ENCODE measurements around the gene DLG1. TPM values are rescaled to one million over a fixed set of nuclear protein-coding genes. Genes with fewer than 3 reads are reported as not detected.

DLG1 gene
- total RNA-seq, 4 donors from 2014 or later: 134 to 211 (median 152) TPM

GRCh38 chr3:197298945-197299854, 788 bp upstream of the DLG1 start:
- TF ChIP-seq POLR2A (IDR thresholded peaks at IDR 0.05): peak; percentile 61
- TF ChIP-seq POLR2AphosphoS5 (IDR thresholded peaks at IDR 0.05): peak in 2 of 3 donors; percentile 67 to 68
- TF ChIP-seq CTCF (IDR thresholded peaks at IDR 0.05): no peak
- TF ChIP-seq EP300 (IDR thresholded peaks at IDR 0.05; ENCODE audit: low read depth): no peak
- DNase-seq: peak; percentile 79
- Histone ChIP-seq H3K4me1 (peaks cover 0 to 40% (median 5%) of the 10 kb centered on the region in 4 donors), H3K27me3 (no peaks in the 10 kb centered on the region), H3K9me3 (no peaks in the 10 kb centered on the region), H3K36me3 (no peaks in the 10 kb centered on the region), H3K27ac (peak overlapping the region; percentile 92 to 98 (median 96)), H3K4me3 (peak overlapping the region; percentile 14 to 99 (median 90))
- WGBS, 2 donors (ENCODE audit: low coverage in 1 of 2): 8 to 16% methylated on average over 15 to 42 of the region's 42 CpGs
- intact Hi-C loops (cut with DNase I; ENCODE audit: low total_unique reads): no loop called here
- in situ Hi-C loops (cut with MboI; ENCODE audit: low pct_ligation_motif_present in 1 of 4, low pct_unique_long_range_greater_than_20kb in 1 of 4, low sequenced_read_pairs in 3 of 4): no loop called here

GRCh38 chr3:197297476-197298340, 704 bp downstream of the DLG1 start:
- TF ChIP-seq POLR2A (IDR thresholded peaks at IDR 0.05): peak; percentile 31
- no peak for TF ChIP-seq POLR2AphosphoS5 (IDR thresholded peaks at IDR 0.05)
- in situ Hi-C loops (cut with MboI; ENCODE audit: low pct_ligation_motif_present in 1 of 4, low pct_unique_long_range_greater_than_20kb in 1 of 4, low sequenced_read_pairs in 3 of 4): no loop called here
- Histone ChIP-seq H3K27ac (peak overlapping the region; percentile 92 to 98 (median 96)), H3K9me3 (no peaks in the 10 kb centered on the region), H3K4me1 (peaks cover 0 to 54% (median 5%) of the 10 kb centered on the region in 4 donors), H3K4me3 (peak overlapping the region; percentile 73 to 99 (median 90)), H3K36me3 (no peaks in the 10 kb centered on the region), H3K27me3 (no peaks in the 10 kb centered on the region)
- intact Hi-C loops (cut with DNase I; ENCODE audit: low total_unique reads): no loop called here
- peak; percentile 92 for DNase-seq
- 2% methylated on average over 55 of the region's 100 CpGs; no CpG with 5 or more reads in 1 of the 2 donors for WGBS, 2 donors (ENCODE audit: low coverage in 1 of 2)

DNA sequence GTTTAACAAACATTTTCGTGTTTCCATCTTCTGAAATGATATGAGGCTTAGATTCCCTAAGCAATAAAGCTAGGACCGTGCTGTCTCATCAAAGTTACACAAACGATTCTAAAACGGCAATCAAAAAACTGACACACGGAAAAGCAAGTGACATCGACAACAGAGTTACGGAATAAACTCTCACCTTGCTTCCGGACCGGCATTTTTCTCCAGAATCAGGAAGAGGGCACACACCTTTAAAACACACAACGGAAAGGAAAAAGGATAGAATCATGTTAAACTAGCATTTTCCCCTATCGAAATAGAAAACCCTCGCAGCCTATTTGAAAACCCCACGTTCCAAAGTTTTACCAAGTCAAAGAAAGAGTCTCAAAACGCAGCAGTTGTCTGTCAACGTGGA, 1.4 kb downstream of the DLG1 start:
- 0% methylated on average over 12 to 15 of the region's 15 CpGs for WGBS, 2 donors (ENCODE audit: low coverage in 1 of 2)
- Histone ChIP-seq H3K9me3 (no peaks in the 10 kb centered on the region), H3K27me3 (no peaks in the 10 kb centered on the region), H3K36me3 (no peaks in the 10 kb centered on the region), H3K27ac (peak overlapping the region; percentile 92 to 98 (median 96)), H3K4me3 (peak overlapping the region; percentile 73 to 99 (median 90)), H3K4me1 (peaks cover 0 to 54% (median 5%) of the 10 kb centered on the region in 4 donors)
- TF ChIP-seq POLR2A (IDR thresholded peaks at IDR 0.05) (no peak), POLR2AphosphoS5 (IDR thresholded peaks at IDR 0.05) (peak in 1 of 3 donors; percentile 5)
- intact Hi-C loops (cut with DNase I; ENCODE audit: low total_unique reads): no loop called here
- no peak for DNase-seq
- in situ Hi-C loops (cut with MboI; ENCODE audit: low pct_ligation_motif_present in 1 of 4, low pct_unique_long_range_greater_than_20kb in 1 of 4, low sequenced_read_pairs in 3 of 4): no loop called here

GRCh38 chr3:197296545-197296944, 1.9 kb downstream of the DLG1 start:
- no peaks in the 10 kb centered on the region for H3K27me3 ChIP-seq
- H3K36me3 ChIP-seq: no peaks in the 10 kb centered on the region
- in situ Hi-C loops (cut with MboI; ENCODE audit: low pct_ligation_motif_present in 1 of 4, low pct_unique_long_range_greater_than_20kb in 1 of 4, low sequenced_read_pairs in 3 of 4): no loop called here
- 0 to 56% methylated on average over 1 to 2 of the region's 2 CpGs for WGBS, 2 donors (ENCODE audit: low coverage in 1 of 2)
- TF ChIP-seq POLR2AphosphoS5 (IDR thresholded peaks at IDR 0.05) (no peak), EP300 (IDR thresholded peaks at IDR 0.05; ENCODE audit: low read depth) (no peak), POLR2A (IDR thresholded peaks at IDR 0.05) (no peak), CTCF (IDR thresholded peaks at IDR 0.05) (no peak)
- H3K9me3 ChIP-seq: no peaks in the 10 kb centered on the region
- DNase-seq: no peak
- H3K4me3 ChIP-seq: peak overlapping the region in 3 of 4 donors; percentile 85 to 99 (median 96)
- intact Hi-C loops (cut with DNase I; ENCODE audit: low total_unique reads): no loop called here
- peak overlapping the region; percentile 92 to 98 (median 96) for H3K27ac ChIP-seq
- peaks cover 0 to 54% (median 5%) of the 10 kb centered on the region in 4 donors for H3K4me1 ChIP-seq

Data from transverse colon (tissue), 4 donors.